HEK293 (cell line): ENCODE data around the gene ICAM5.
A peak's percentile ranks its signal among the peaks of the same experiment; 100 is the strongest.

Experiments
- CTCF ChIA-PET: fragments of 350-600 bp; formaldehyde crosslinking; extraction: SDS; loops from one replicate; lab custom pipeline; 2021; ENCODE audit warnings: antibody characterized with exemption; lab: Yijun Ruan, JAX
- POLR2A ChIA-PET: fragments of 300-600 bp; formaldehyde crosslinking; extraction: SDS; loops from one replicate; lab custom pipeline; 2020; ENCODE audit warnings: antibody characterized with exemption, inconsistent platforms; lab: Yijun Ruan, JAX
- H3K27ac ChIP-seq: fragments of 200-500 bp; sonication (Bioruptor generic); 2 replicates; pipeline ENCODE4 v1.5.1; 2014; ENCODE audit warnings: low read depth, low read length, control low read depth, inconsistent platforms; ENCODE audit errors: extremely low read depth
- H3K36me3 ChIP-seq, 2 experiments: fragments of 200-500 bp in 1 of 2; sonication (Bioruptor generic) in 1 of 2; 1 replicate in 1 of 2; 2 replicates in 1 of 2; pipeline ENCODE4 v1.5.1; 2014 to 2017; ENCODE audit warnings: inconsistent platforms in 2 of 2, low read length in 2 of 2; ENCODE audit not compliant: control insufficient read depth in 2 of 2, insufficient read depth in 1 of 2
- H3K4me1 ChIP-seq: fragments of 200-500 bp; sonication (Bioruptor generic); 2 replicates; pipeline ENCODE4 v1.5.1; 2014; ENCODE audit warnings: mild to moderate bottlenecking, low read length, inconsistent platforms; ENCODE audit not compliant: control insufficient read depth, insufficient read depth
- H3K4me3 ChIP-seq: 2 replicates; pipeline ENCODE4 v1.5.1; 2011; ENCODE audit warnings: low read depth, mild to moderate bottlenecking, control low read depth, low read length, moderate library complexity
- H3K9me3 ChIP-seq: fragments of 200-500 bp; sonication (Bioruptor generic); 2 replicates; pipeline ENCODE4 v1.5.1; 2014; ENCODE audit warnings: low read depth, low read length, inconsistent platforms; ENCODE audit not compliant: control insufficient read depth, insufficient read depth
- GLIS1 ChIP-seq: fragments of 450-650 bp; formaldehyde crosslinking; IDR thresholded peaks from 2 replicates; pipeline ENCODE4 v1.5.1; 2016; ENCODE audit warnings: missing biosample characterization, missing genetic modification characterization
- GLIS2 ChIP-seq: fragments of 450-650 bp; formaldehyde crosslinking; IDR thresholded peaks from 2 replicates; pipeline ENCODE4 v1.5.1; 2016; ENCODE audit warnings: missing biosample characterization, missing genetic modification characterization
- ZBTB8A ChIP-seq: fragments of 450-650 bp; formaldehyde crosslinking; IDR thresholded peaks from 2 replicates; pipeline ENCODE4 v1.5.1; 2016; ENCODE audit warnings: missing biosample characterization, missing genetic modification characterization
- ZFP3 ChIP-seq: fragments of 450-650 bp; formaldehyde crosslinking; IDR thresholded peaks from 2 replicates; pipeline ENCODE4 v1.5.1; 2016; ENCODE audit warnings: low read depth, missing biosample characterization, missing genetic modification characterization
- ZNF121 ChIP-seq: fragments of 450-650 bp; formaldehyde crosslinking; IDR thresholded peaks from 2 replicates; pipeline ENCODE4 v1.5.1; 2016; ENCODE audit warnings: missing biosample characterization, missing genetic modification characterization
- ZNF600 ChIP-seq: fragments of 450-650 bp; formaldehyde crosslinking; IDR thresholded peaks from 2 replicates; pipeline ENCODE4 v1.5.1; 2016; ENCODE audit warnings: missing biosample characterization, missing genetic modification characterization
- TF ChIP-seq, protein P1 (sequence below): fragments of 450-650 bp; formaldehyde crosslinking; IDR thresholded peaks from 2 replicates; pipeline ENCODE4 v1.5.1; 2016; ENCODE audit warnings: missing biosample characterization, missing genetic modification characterization
- TF ChIP-seq, protein P2 (sequence below): fragments of 450-650 bp; formaldehyde crosslinking; IDR thresholded peaks from 2 replicates; pipeline ENCODE4 v1.5.1; 2016; ENCODE audit warnings: missing biosample characterization, missing genetic modification characterization
- TF ChIP-seq, protein P3 (sequence below): fragments of 450-650 bp; formaldehyde crosslinking; IDR thresholded peaks from 2 replicates; pipeline ENCODE4 v1.5.1; 2016; ENCODE audit warnings: missing biosample characterization, missing genetic modification characterization
- TF ChIP-seq, protein P4 (sequence below): fragments of 450-650 bp; formaldehyde crosslinking; IDR thresholded peaks from 2 replicates; pipeline ENCODE4 v1.5.1; 2017; ENCODE audit warnings: missing biosample characterization, missing genetic modification characterization
- TF ChIP-seq, protein P5 (sequence below): fragments of 450-650 bp; formaldehyde crosslinking; IDR thresholded peaks from 2 replicates; pipeline ENCODE4 v1.5.1; 2016; ENCODE audit warnings: missing biosample characterization, missing genetic modification characterization

Gene ICAM5

DNA sequence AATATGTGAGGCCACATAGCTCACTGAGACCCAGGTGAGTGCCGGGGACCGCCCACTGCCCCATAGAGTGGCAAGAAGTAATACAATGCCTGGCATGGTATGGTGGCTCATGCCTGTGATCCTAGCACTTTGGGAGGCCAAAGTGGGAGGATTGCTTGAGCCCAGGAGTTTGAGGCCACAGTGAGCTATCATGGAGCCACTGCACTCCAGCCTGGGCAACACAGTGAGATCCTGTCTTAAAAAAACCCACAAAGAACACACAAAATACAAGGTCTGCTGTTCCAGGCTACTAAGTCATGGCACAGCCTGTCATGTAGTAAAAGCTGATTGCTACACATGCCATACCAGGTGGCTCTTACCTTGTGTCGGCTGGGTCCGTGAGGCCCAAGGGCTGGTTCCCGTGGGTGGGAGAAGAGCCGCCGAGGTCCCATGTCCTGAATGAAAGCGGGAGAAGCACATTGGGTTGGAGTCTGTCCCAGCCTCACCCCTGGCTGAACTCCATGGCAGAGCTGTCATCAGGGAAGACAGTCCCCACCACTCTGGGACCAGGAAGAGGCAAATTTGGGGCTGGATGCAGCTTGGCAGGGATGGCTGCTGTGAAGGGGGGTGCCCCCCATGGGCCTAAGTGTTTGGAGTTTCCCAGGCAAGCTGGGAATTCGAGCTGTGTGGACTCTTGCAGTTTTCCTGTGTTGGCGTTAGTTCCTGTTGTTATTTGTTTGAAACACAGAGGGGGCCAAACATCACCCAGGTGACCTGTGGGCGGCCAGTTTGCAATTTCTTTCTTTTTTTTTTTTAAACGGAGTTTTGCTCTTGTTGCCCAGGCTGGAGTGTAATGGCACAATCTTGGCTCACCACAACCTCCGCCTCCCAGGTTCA lies 29.3 kb downstream of the ICAM5 start:
- CTCF ChIA-PET, result interaction anchor here (0.6 to 0.9 kb wide), 2 partner anchors 30 to 60 kb away, joined by 3 read pairs; no protein-coding TSS in a partner anchor
- POLR2A ChIA-PET, result interaction anchor here (0.6 to 1.5 kb wide), 6 partner anchors 11 to 61 kb away, joined by 3 to 4 read pairs (median 4); partner anchors contain the start of genes ICAM5 and TYK2

More for the DNA sequence above, 29.3 kb downstream of the ICAM5 start:
- TF ChIP-seq ZFP3 (tag by site-specific recombination) (no peak), ZNF121 (tag by site-specific recombination) (peak; percentile 86), GLIS2 (tag by site-specific recombination) (peak; percentile 40; the same call in 1 of the 2 replicates), ZBTB8A (tag by site-specific recombination) (no peak), GLIS1 (0 out of 2 replicates have a peak, but pooled peaks have one; percentile 12), ZNF600 (peak; percentile 96)
- TF ChIP-seq, protein P1, sequence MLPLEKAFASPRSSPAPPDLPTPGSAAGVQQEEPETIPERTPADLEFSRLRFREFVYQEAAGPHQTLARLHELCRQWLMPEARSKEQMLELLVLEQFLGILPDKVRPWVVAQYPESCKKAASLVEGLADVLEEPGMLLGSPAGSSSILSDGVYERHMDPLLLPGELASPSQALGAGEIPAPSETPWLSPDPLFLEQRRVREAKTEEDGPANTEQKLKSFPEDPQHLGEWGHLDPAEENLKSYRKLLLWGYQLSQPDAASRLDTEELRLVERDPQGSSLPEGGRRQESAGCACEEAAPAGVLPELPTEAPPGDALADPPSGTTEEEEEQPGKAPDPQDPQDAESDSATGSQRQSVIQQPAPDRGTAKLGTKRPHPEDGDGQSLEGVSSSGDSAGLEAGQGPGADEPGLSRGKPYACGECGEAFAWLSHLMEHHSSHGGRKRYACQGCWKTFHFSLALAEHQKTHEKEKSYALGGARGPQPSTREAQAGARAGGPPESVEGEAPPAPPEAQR (tag by site-specific recombination), result no peak
- TF ChIP-seq, protein P2, sequence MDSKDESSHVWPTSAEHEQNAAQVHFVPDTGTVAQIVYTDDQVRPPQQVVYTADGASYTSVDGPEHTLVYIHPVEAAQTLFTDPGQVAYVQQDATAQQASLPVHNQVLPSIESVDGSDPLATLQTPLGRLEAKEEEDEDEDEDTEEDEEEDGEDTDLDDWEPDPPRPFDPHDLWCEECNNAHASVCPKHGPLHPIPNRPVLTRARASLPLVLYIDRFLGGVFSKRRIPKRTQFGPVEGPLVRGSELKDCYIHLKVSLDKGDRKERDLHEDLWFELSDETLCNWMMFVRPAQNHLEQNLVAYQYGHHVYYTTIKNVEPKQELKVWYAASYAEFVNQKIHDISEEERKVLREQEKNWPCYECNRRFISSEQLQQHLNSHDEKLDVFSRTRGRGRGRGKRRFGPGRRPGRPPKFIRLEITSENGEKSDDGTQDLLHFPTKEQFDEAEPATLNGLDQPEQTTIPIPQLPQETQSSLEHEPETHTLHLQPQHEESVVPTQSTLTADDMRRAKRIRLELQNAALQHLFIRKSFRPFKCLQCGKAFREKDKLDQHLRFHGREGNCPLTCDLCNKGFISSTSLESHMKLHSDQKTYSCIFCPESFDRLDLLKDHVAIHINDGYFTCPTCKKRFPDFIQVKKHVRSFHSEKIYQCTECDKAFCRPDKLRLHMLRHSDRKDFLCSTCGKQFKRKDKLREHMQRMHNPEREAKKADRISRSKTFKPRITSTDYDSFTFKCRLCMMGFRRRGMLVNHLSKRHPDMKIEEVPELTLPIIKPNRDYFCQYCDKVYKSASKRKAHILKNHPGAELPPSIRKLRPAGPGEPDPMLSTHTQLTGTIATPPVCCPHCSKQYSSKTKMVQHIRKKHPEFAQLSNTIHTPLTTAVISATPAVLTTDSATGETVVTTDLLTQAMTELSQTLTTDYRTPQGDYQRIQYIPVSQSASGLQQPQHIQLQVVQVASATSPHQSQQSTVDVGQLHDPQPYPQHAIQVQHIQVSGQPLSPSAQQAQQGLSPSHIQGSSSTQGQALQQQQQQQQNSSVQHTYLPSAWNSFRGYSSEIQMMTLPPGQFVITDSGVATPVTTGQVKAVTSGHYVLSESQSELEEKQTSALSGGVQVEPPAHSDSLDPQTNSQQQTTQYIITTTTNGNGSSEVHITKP, result peak; percentile 37; the same call in 1 of the 2 replicates
- TF ChIP-seq, protein P3, sequence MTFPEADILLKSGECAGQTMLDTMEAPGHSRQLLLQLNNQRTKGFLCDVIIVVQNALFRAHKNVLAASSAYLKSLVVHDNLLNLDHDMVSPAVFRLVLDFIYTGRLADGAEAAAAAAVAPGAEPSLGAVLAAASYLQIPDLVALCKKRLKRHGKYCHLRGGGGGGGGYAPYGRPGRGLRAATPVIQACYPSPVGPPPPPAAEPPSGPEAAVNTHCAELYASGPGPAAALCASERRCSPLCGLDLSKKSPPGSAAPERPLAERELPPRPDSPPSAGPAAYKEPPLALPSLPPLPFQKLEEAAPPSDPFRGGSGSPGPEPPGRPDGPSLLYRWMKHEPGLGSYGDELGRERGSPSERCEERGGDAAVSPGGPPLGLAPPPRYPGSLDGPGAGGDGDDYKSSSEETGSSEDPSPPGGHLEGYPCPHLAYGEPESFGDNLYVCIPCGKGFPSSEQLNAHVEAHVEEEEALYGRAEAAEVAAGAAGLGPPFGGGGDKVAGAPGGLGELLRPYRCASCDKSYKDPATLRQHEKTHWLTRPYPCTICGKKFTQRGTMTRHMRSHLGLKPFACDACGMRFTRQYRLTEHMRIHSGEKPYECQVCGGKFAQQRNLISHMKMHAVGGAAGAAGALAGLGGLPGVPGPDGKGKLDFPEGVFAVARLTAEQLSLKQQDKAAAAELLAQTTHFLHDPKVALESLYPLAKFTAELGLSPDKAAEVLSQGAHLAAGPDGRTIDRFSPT (tag by site-specific recombination), result 0 out of 2 replicates have a peak, but pooled peaks have one; percentile 43
- TF ChIP-seq, protein P4, sequence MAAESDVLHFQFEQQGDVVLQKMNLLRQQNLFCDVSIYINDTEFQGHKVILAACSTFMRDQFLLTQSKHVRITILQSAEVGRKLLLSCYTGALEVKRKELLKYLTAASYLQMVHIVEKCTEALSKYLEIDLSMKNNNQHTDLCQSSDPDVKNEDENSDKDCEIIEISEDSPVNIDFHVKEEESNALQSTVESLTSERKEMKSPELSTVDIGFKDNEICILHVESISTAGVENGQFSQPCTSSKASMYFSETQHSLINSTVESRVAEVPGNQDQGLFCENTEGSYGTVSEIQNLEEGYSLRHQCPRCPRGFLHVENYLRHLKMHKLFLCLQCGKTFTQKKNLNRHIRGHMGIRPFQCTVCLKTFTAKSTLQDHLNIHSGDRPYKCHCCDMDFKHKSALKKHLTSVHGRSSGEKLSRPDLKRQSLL (tag by site-specific recombination), result peak; percentile 52; the same call in 1 of the 2 replicates
- TF ChIP-seq, protein P5, sequence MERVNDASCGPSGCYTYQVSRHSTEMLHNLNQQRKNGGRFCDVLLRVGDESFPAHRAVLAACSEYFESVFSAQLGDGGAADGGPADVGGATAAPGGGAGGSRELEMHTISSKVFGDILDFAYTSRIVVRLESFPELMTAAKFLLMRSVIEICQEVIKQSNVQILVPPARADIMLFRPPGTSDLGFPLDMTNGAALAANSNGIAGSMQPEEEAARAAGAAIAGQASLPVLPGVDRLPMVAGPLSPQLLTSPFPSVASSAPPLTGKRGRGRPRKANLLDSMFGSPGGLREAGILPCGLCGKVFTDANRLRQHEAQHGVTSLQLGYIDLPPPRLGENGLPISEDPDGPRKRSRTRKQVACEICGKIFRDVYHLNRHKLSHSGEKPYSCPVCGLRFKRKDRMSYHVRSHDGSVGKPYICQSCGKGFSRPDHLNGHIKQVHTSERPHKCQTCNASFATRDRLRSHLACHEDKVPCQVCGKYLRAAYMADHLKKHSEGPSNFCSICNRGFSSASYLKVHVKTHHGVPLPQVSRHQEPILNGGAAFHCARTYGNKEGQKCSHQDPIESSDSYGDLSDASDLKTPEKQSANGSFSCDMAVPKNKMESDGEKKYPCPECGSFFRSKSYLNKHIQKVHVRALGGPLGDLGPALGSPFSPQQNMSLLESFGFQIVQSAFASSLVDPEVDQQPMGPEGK (tag by site-specific recombination), result 0 out of 2 replicates have a peak, but pooled peaks have one; percentile 24
- H3K27ac ChIP-seq, result no peak overlapping the region
- H3K4me1 ChIP-seq, result peaks cover 3% of the 10 kb centered on the region
- no peaks in the 10 kb centered on the region for H3K9me3 ChIP-seq
- peaks cover 18 to 78% of the 10 kb centered on the region in 2 experiments; a peak in 2 of 3 replicates for H3K36me3 ChIP-seq
- no peak overlapping the region for H3K4me3 ChIP-seq
